Neural cell (in vitro differentiated cells): ENCODE results near the gene NIFK. TPM values are rescaled to one million over a fixed set of nuclear protein-coding genes. Genes with fewer than 3 reads are reported as not detected.

Experiments
- H2AFZ ChIP-seq: fragments of 200-600, 300-800 bp; sonication (generic), shearing (Covaris generic); 2 replicates; pipeline ENCODE4 v1.6.0; 2014; ENCODE audit warnings: low read depth, mild to moderate bottlenecking, antibody characterized with exemption, low read length, moderate library complexity
- H3F3A ChIP-seq: fragments of 200-600 bp; shearing (Covaris generic); 2 replicates; pipeline ENCODE4 v1.6.1; 2016; ENCODE audit warnings: mild to moderate bottlenecking, moderate library complexity, mixed read lengths, antibody characterized with exemption, low read length; ENCODE audit not compliant: insufficient read depth, poor library complexity, severe bottlenecking
- H3K27ac ChIP-seq: fragments of 200-600, 300-800 bp; sonication (generic), shearing (Covaris generic); 2 replicates; pipeline ENCODE4 v1.5.1; 2014; ENCODE audit warnings: mild to moderate bottlenecking, low read length, moderate library complexity
- H3K27me3 ChIP-seq: fragments of 300-800, 200-600 bp; sonication (generic), shearing (Covaris generic); 2 replicates; pipeline ENCODE4 v1.6.0; 2014; ENCODE audit warnings: mild to moderate bottlenecking, low read depth, low read length, moderate library complexity; ENCODE audit not compliant: insufficient read depth
- H3K36me3 ChIP-seq: fragments of 300-800, 200-600 bp; sonication (generic), shearing (Covaris generic); 2 replicates; pipeline ENCODE4 v1.5.1; 2014; ENCODE audit warnings: mild to moderate bottlenecking, antibody characterized with exemption, low read length, moderate library complexity; ENCODE audit not compliant: insufficient read depth
- H3K4me2 ChIP-seq: fragments of 300-800, 200-600 bp; sonication (generic), shearing (Covaris generic); 2 replicates; pipeline ENCODE4 v1.6.0; 2014; ENCODE audit warnings: mild to moderate bottlenecking, low read length
- H3K4me3 ChIP-seq: fragments of 300-800, 200-600 bp; sonication (generic), shearing (Covaris generic); 2 replicates; pipeline ENCODE4 v1.5.1; 2014; ENCODE audit warnings: mild to moderate bottlenecking, low read length, moderate library complexity
- H3K79me2 ChIP-seq: fragments of 200-600 bp; shearing (Covaris generic); replicated peaks from 2 replicates; pipeline ENCODE4 v1.6.0; 2014; ENCODE audit warnings: mild to moderate bottlenecking, low read length, moderate library complexity; ENCODE audit not compliant: insufficient read depth
- H3K9ac ChIP-seq: fragments of 300-800, 200-600 bp; sonication (generic), shearing (Covaris generic); 2 replicates; pipeline ENCODE4 v1.6.1; 2016; ENCODE audit warnings: mild to moderate bottlenecking, low read length, mixed read lengths
- H3K9me2 ChIP-seq: fragments of 200-600 bp; shearing (Covaris generic); 2 replicates; pipeline ENCODE4 v1.6.1; 2016; ENCODE audit warnings: mild to moderate bottlenecking, low read length, mixed read lengths; ENCODE audit not compliant: insufficient read depth
- H3K9me3 ChIP-seq: fragments of 200-600, 300-800 bp; sonication (generic), shearing (Covaris generic); 2 replicates; pipeline ENCODE4 v1.6.1; 2016; ENCODE audit warnings: mild to moderate bottlenecking, mixed run types, low read length, moderate library complexity, mixed read lengths
- H4K20me1 ChIP-seq: fragments of 200-600 bp; shearing (Covaris generic); 2 replicates; pipeline ENCODE4 v1.6.1; 2016; ENCODE audit warnings: mild to moderate bottlenecking, mixed run types; ENCODE audit not compliant: insufficient read depth
- CTCF ChIP-seq: fragments of 450-650 bp; IDR thresholded peaks from 2 replicates; pipeline ENCODE4 v1.5.1; 2014; ENCODE audit warnings: antibody characterized with exemption, mild to moderate bottlenecking, moderate library complexity; ENCODE audit not compliant: poor library complexity, severe bottlenecking
- EP300 ChIP-seq: fragments of 450-650 bp; conservative IDR thresholded peaks from 2 replicates; pipeline ENCODE4 v1.6.1; 2014; ENCODE audit warnings: antibody characterized with exemption, mild to moderate bottlenecking, moderate library complexity; ENCODE audit not compliant: poor library complexity, severe bottlenecking
- EZH2 ChIP-seq: fragments of 200-600, 300-800 bp; shearing (Covaris generic), sonication (generic); IDR thresholded peaks from 2 replicates; pipeline ENCODE4 v1.6.1; 2014; ENCODE audit warnings: antibody characterized with exemption, low read length, borderline replicate concordance, mild to moderate bottlenecking; ENCODE audit not compliant: insufficient read depth, poor library complexity, severe bottlenecking
- MXI1 ChIP-seq: fragments of 450-650 bp; conservative IDR thresholded peaks from 2 replicates; pipeline ENCODE4 v1.6.1; 2014; ENCODE audit warnings: antibody characterized with exemption, mild to moderate bottlenecking; ENCODE audit not compliant: poor library complexity, severe bottlenecking
- POLR2AphosphoS5 ChIP-seq: IDR thresholded peaks from 2 replicates; pipeline ENCODE4 v1.6.1; 2012
- RAD21 ChIP-seq: fragments of 450-650 bp; conservative IDR thresholded peaks from 2 replicates; pipeline ENCODE4 v1.6.1; 2014; ENCODE audit warnings: antibody characterized with exemption, mild to moderate bottlenecking, moderate library complexity
- REST ChIP-seq: IDR thresholded peaks from 2 replicates; pipeline ENCODE4 v1.6.1; 2012; ENCODE audit warnings: borderline replicate concordance
- SMC3 ChIP-seq: fragments of 450-650 bp; conservative IDR thresholded peaks from 2 replicates; pipeline ENCODE4 v1.6.1; 2014; ENCODE audit warnings: antibody characterized with exemption, mild to moderate bottlenecking, moderate library complexity; ENCODE audit not compliant: poor library complexity
- TAF1 ChIP-seq: IDR thresholded peaks from 2 replicates; pipeline ENCODE4 v1.6.1; 2012; ENCODE audit warnings: low read depth
- polyA plus RNA-seq: library from polyadenylated mRNA; depleted of rRNA; stranded (reverse); fragments of >200 nt; gene quantifications from 2 replicates; pipeline ENCODE4 v1.2.3, GENCODE V29; 2014

Gene NIFK
- polyA plus RNA-seq, 1 donor from 2014 or later, result 60.9 TPM

- Histone ChIP-seq H3K27ac (no peak overlapping the region), H3K4me3 (no peak overlapping the region), H4K20me1 (no peaks in the 10 kb centered on the region), H3K9me3 (no peaks in the 10 kb centered on the region), H3K36me3 (no peaks in the 10 kb centered on the region), H3K9me2 (no peaks in the 10 kb centered on the region), H2AFZ (no peak overlapping the region), H3K79me2 (no peaks in the 10 kb centered on the region), H3K27me3 (no peaks in the 10 kb centered on the region), H3K4me2 (no peak overlapping the region), H3K9ac (no peak overlapping the region), H3F3A (no peaks in the 10 kb centered on the region)
- TF ChIP-seq SMC3, result no peak
- TF ChIP-seq POLR2AphosphoS5, result no peak
- TF ChIP-seq CTCF, result no peak
- TF ChIP-seq TAF1, result no peak
- no peak for TF ChIP-seq EP300
- TF ChIP-seq MXI1, result no peak
- TF ChIP-seq EZH2, result no peak
- TF ChIP-seq RAD21, result no peak
Measured at GRCh38 chr2:121686902-121687301, 49.8 kb downstream of the NIFK start.

GRCh38 chr2:121686218-121686617, 50.5 kb downstream of the NIFK start:
- H3K27ac ChIP-seq, result no peak overlapping the region
- H3K4me3 ChIP-seq, result no peak overlapping the region
- no peaks in the 10 kb centered on the region for H3F3A ChIP-seq
- H3K9ac ChIP-seq, result no peak overlapping the region
- no peaks in the 10 kb centered on the region for H4K20me1 ChIP-seq
- H3K9me3 ChIP-seq, result no peaks in the 10 kb centered on the region
- H3K36me3 ChIP-seq, result no peaks in the 10 kb centered on the region
- TF ChIP-seq RAD21 (no peak), SMC3 (no peak), MXI1 (no peak), TAF1 (no peak), EZH2 (no peak), EP300 (no peak), CTCF (no peak), REST (no peak), POLR2AphosphoS5 (no peak)
- no peak overlapping the region for H2AFZ ChIP-seq
- no peak overlapping the region for H3K4me2 ChIP-seq
- no peaks in the 10 kb centered on the region for H3K27me3 ChIP-seq
- H3K9me2 ChIP-seq, result no peaks in the 10 kb centered on the region
- H3K79me2 ChIP-seq, result no peaks in the 10 kb centered on the region
